ENCODE measurements around the gene MTHFR. TPM values are rescaled to one million over a fixed set of nuclear protein-coding genes. Genes with fewer than 3 reads are reported as not detected.

MTHFR gene
- total RNA-seq, 1 experiment from 2014 or later = 18.2 TPM

- no peak overlapping the region for H3K4ac ChIP-seq (ENCODE audit: low read depth, low read length)
- H3K14ac ChIP-seq (ENCODE audit: insufficient read depth, low read length) = peak overlapping the region; percentile 7; the same call in 1 of the 2 replicates
- H2AFZ ChIP-seq (ENCODE audit: low read length) = no peak overlapping the region
- Mint-ChIP-seq H3K27ac (peak overlapping the region; percentile 91 to 92 (median 91)), H3K27me3 (ENCODE audit: low read depth) (no peaks in the 10 kb centered on the region; the same call in 1 of the 2 replicates), H3K36me3 (ENCODE audit: insufficient read depth in 1 of 3, low read depth in 3 of 3) (peaks cover 0 to 11% (median 0%) of the 10 kb centered on the region in 3 experiments; a peak in 4 of 7 replicates), H3K4me1 (peaks cover 37 to 43% of the 10 kb centered on the region in 2 experiments), H3K4me3 (peak overlapping the region; percentile 89 to 97), H3K9me3 (no peaks in the 10 kb centered on the region)
- H3T11ph ChIP-seq (ENCODE audit: low read length) = no peak overlapping the region
- peak overlapping the region; percentile 61 for H3K4me2 ChIP-seq (ENCODE audit: insufficient read depth, insufficient read length, low read length)
- H4K20me1 ChIP-seq (ENCODE audit: control insufficient read depth, insufficient read depth, insufficient read length) = no peaks in the 10 kb centered on the region
- H3K27ac ChIP-seq (ENCODE audit: insufficient read length, low read depth, low read length) = peak overlapping the region; percentile 2
- H2BK20ac ChIP-seq (ENCODE audit: low read depth, low read length, poor library complexity, severe bottlenecking) = no peak overlapping the region
- no peak overlapping the region for H2BK5ac ChIP-seq (ENCODE audit: insufficient read length, low read length)
- no peak overlapping the region for H2BK120ac ChIP-seq (ENCODE audit: low read depth, low read length, poor library complexity, severe bottlenecking)
- no peak overlapping the region for H2BK12ac ChIP-seq (ENCODE audit: insufficient read length, low read depth, low read length)
- no CpG with 5 or more reads among the region's 15 CpGs for WGBS (ENCODE audit: extremely low coverage, insufficient read length, low lambda C conversion rate)
- peaks cover 4% of the 10 kb centered on the region; the same call in 1 of the 2 replicates for H3K4me1 ChIP-seq (ENCODE audit: insufficient read depth, low read length)
- H2BK15ac ChIP-seq (ENCODE audit: low read depth, low read length) = no peak overlapping the region
- no peak overlapping the region for H4K91ac ChIP-seq (ENCODE audit: insufficient read length, low read depth, low read length)
- no peak overlapping the region for H2AK5ac ChIP-seq (ENCODE audit: insufficient read length, low read length)
- no peaks in the 10 kb centered on the region for H3K79me2 ChIP-seq (ENCODE audit: insufficient read depth, low read length)
- DNase-seq = peak; percentile 68
- H3K56ac ChIP-seq (ENCODE audit: insufficient read length, low read depth, low read length) = no peak overlapping the region
- H3K79me1 ChIP-seq (ENCODE audit: insufficient read depth, low read depth, low read length, poor library complexity, severe bottlenecking) = no peaks in the 10 kb centered on the region
- peak overlapping the region; percentile 2 for H3K18ac ChIP-seq (ENCODE audit: insufficient read length, low read depth, low read length)
- no peaks in the 10 kb centered on the region for H3K9me3 ChIP-seq (ENCODE audit: control insufficient read depth, low read depth, low read length)
- no peak for TF ChIP-seq CTCF (conservative IDR thresholded peaks at IDR 0.05)
- no peak overlapping the region for H3K23ac ChIP-seq (ENCODE audit: insufficient read length, low read depth, low read length)
- H3K23me2 ChIP-seq (ENCODE audit: insufficient read length, low read depth, low read length, poor library complexity, severe bottlenecking) = peaks cover 6% of the 10 kb centered on the region
- no peak overlapping the region for H4K5ac ChIP-seq (ENCODE audit: insufficient read length, low read depth, low read length)
- peak overlapping the region; percentile 26 for H3K9ac ChIP-seq (ENCODE audit: extremely low read depth, insufficient read length, low read length)
- no peaks in the 10 kb centered on the region for H3K27me3 ChIP-seq (ENCODE audit: insufficient read depth, low read length)
- no peak overlapping the region for H4K8ac ChIP-seq (replicated peaks; ENCODE audit: insufficient read length, low read depth, low read length)
These were observed 68.8 kb downstream of the MTHFR start for GRCh38 chr1:11736746-11737639.
